NCI-H1436 (cell line): ENCODE measurements around the gene PODN.

Experiments
- DNase-seq: peaks from one replicate; lab custom pipeline; 2025; lab: John Stamatoyannopoulos, UW

PODN gene

GRCh38 chr1:53074313-53075154, 12.5 kb downstream of the PODN start:
- DNase-seq: no peak

GRCh38 chr1:53075206-53075605, 13.2 kb downstream of the PODN start:
- no peak for DNase-seq

GRCh38 chr1:53075761-53076163, 13.7 kb downstream of the PODN start:
- DNase-seq: no peak

GRCh38 chr1:53076165-53076564, 14.2 kb downstream of the PODN start:
- DNase-seq: no peak

- no peak for DNase-seq
Measured at GRCh38 chr1:53076721-53077598, 14.9 kb downstream of the PODN start.

- DNase-seq: no peak
Measured at GRCh38 chr1:53077599-53077965, 15.6 kb downstream of the PODN start.

GRCh38 chr1:53078333-53079101, 16.5 kb downstream of the PODN start:
- no peak for DNase-seq

GRCh38 chr1:53079251-53079650, 17.2 kb downstream of the PODN start:
- no peak for DNase-seq

GRCh38 chr1:53080041-53080440, 18.0 kb downstream of the PODN start:
- DNase-seq: no peak

GRCh38 chr1:53080769-53081168, 18.8 kb downstream of the PODN start:
- DNase-seq: no peak

GRCh38 chr1:53081384-53082066, 19.5 kb downstream of the PODN start:
- DNase-seq: no peak

- no peak for DNase-seq
Measured at GRCh38 chr1:53082826-53083455, 20.9 kb downstream of the PODN start.

- DNase-seq: no peak
Measured at GRCh38 chr1:53083636-53084588, 21.9 kb downstream of the PODN start.

- DNase-seq: no peak
Measured at GRCh38 chr1:53084589-53084971, 22.6 kb downstream of the PODN start.

- DNase-seq: no peak
Measured at GRCh38 chr1:53085405-53085804, 23.4 kb downstream of the PODN start.

GRCh38 chr1:53086491-53087070, 24.6 kb downstream of the PODN start:
- no peak for DNase-seq

GRCh38 chr1:53087332-53088285, 25.6 kb downstream of the PODN start:
- DNase-seq: no peak

- no peak for DNase-seq
Measured at GRCh38 chr1:53088616-53089300, 26.7 kb downstream of the PODN start.
